Gastrocnemius medialis (tissue), 4 donors: ENCODE results near the gene CTNNBL1. TPM values are rescaled to one million over a fixed set of nuclear protein-coding genes. Genes with fewer than 3 reads are reported as not detected.
A peak's percentile ranks its signal among the peaks of the same experiment; 100 is the strongest.

Experiments
- ATAC-seq, 2 donors: fragments of 150-250 bp; one replicate each; pipeline ENCODE4 v1.9.1; 2016
- DNase-seq, 2 donors: peaks; one replicate each; pipeline ENCODE4 v3.0.0-alpha.2; 2019
- H3K27ac ChIP-seq, 4 donors: fragments of 200-600 bp; sonication (generic); 1 replicate in 1 of 4; 2 replicates in 3 of 4; pipeline ENCODE4 v1.5.1; 2016 to 2018; ENCODE audit warnings: mild to moderate bottlenecking in 2 of 4, moderate library complexity in 1 of 4
- H3K27me3 ChIP-seq, 3 donors: fragments of 200-600 bp; sonication (generic) in 2 of 3; 1 replicate in 1 of 3; 2 replicates in 2 of 3; pipeline versions ENCODE4 v1.5.1 to v1.6.0; 2016 to 2019; ENCODE audit warnings: mild to moderate bottlenecking in 1 of 3, moderate library complexity in 1 of 3
- H3K36me3 ChIP-seq, 2 donors: fragments of 200-600 bp; sonication (generic) in 1 of 2; one replicate each; pipeline ENCODE4 v1.5.1; 2017 to 2018
- H3K4me1 ChIP-seq, 2 donors: fragments of 200-600 bp; sonication (generic) in 1 of 2; one replicate each; pipeline ENCODE4 v1.5.1; 2016 to 2017; ENCODE audit warnings: mild to moderate bottlenecking in 2 of 2
- H3K4me3 ChIP-seq, 4 donors: fragments of 200-600 bp; sonication (generic) in 3 of 4; 1 replicate in 1 of 4; 2 replicates in 3 of 4; pipeline ENCODE4 v1.5.1; 2016 to 2019; ENCODE audit warnings: mild to moderate bottlenecking in 2 of 4
- H3K9me3 ChIP-seq, 3 donors: fragments of 200-600 bp; sonication (generic) in 2 of 3; 1 replicate in 1 of 3; 2 replicates in 2 of 3; pipeline ENCODE4 v1.5.1; 2016 to 2019
- CTCF ChIP-seq, 5 experiments: fragments of 450-650 bp in 3 of 5; fragments of 200-600 bp in 2 of 5; sonication (generic) in 2 of 5; IDR thresholded peaks in 4 of 5; conservative IDR thresholded peaks in 1 of 5; 1 replicate in 4 of 5; 2 replicates in 1 of 5; pipeline ENCODE4 v1.5.1; 2016 to 2019; ENCODE audit warnings: antibody characterized with exemption in 5 of 5, mild to moderate bottlenecking in 3 of 5, moderate library complexity in 3 of 5
- POLR2A ChIP-seq, 2 donors: fragments of 450-650 bp; IDR thresholded peaks; one replicate each; pipeline ENCODE4 v1.6.1; 2017; ENCODE audit warnings: antibody characterized with exemption in 2 of 2, mild to moderate bottlenecking in 2 of 2, moderate library complexity in 2 of 2
- in situ Hi-C, 4 donors: fragments of 200-750 bp; cut with MboI; loops; one replicate each; pipeline versions ENCODE4 v1.15.0 to v1.8.0; 2017; ENCODE audit warnings: low sequenced_read_pairs in 4 of 4
- intact Hi-C: fragments of 100-400 bp; cut with DNase I; formaldehyde crosslinking; loops from one replicate; pipeline ENCODE4 v1.15.1; 2023; ENCODE audit warnings: low total_unique reads
- total RNA-seq, 4 donors: library from RNA; depleted of rRNA; stranded (reverse); fragments of >200 nt; gene quantifications; one replicate each; pipeline versions ENCODE4 v1.1.0 to v1.2.3, GENCODE V29; 2016

CTNNBL1 gene
- total RNA-seq, 4 donors from 2014 or later, result 23.1 to 35.4 (median 30.3) TPM

- no peak overlapping the region for H3K27ac ChIP-seq
- no peaks in the 10 kb centered on the region for H3K4me1 ChIP-seq
- TF ChIP-seq CTCF (IDR thresholded peaks at IDR 0.05 in 4 of 5, conservative IDR thresholded peaks at IDR 0.05 in 1 of 5), result no peak
- TF ChIP-seq POLR2A (IDR thresholded peaks at IDR 0.05), result no peak
- in situ Hi-C loops, result loop anchor here in 1 of 4 donors (25.0 kb wide), 1 partner anchor 100 kb away; no protein-coding TSS in a partner anchor
- DNase-seq (peak in 1 of 2 donors; percentile 28), ATAC-seq (peak; percentile 11 to 59)
- no peak overlapping the region for H3K4me3 ChIP-seq
- no peaks in the 10 kb centered on the region for H3K36me3 ChIP-seq
- no peaks in the 10 kb centered on the region for H3K9me3 ChIP-seq
- intact Hi-C loops, result no loop called here
- H3K27me3 ChIP-seq, result peaks cover 56 to 69% (median 64%) of the 10 kb centered on the region in 3 donors
Measured at GRCh38 chr20:37911838-37912281, 218.0 kb downstream of the CTNNBL1 start.

- DNase-seq (no peak), ATAC-seq (no peak)
- no peaks in the 10 kb centered on the region for H3K9me3 ChIP-seq
- TF ChIP-seq POLR2A (IDR thresholded peaks at IDR 0.05), result no peak
- TF ChIP-seq CTCF (IDR thresholded peaks at IDR 0.05 in 4 of 5, conservative IDR thresholded peaks at IDR 0.05 in 1 of 5), result no peak
- in situ Hi-C loops, result loop anchor here in 1 of 4 donors (25.0 kb wide), 1 partner anchor 101 kb away; no protein-coding TSS in a partner anchor
- H3K4me3 ChIP-seq, result no peak overlapping the region
- no peaks in the 10 kb centered on the region for H3K36me3 ChIP-seq
- no peaks in the 10 kb centered on the region for H3K4me1 ChIP-seq
- peaks cover 63 to 76% (median 70%) of the 10 kb centered on the region in 3 donors for H3K27me3 ChIP-seq
- intact Hi-C loops, result no loop called here
- H3K27ac ChIP-seq, result no peak overlapping the region
Measured at GRCh38 chr20:37912874-37913273, 219.0 kb downstream of the CTNNBL1 start.

GRCh38 chr20:37913567-37914366 is 219.9 kb downstream of the CTNNBL1 start:
- Histone ChIP-seq H3K4me3 (no peak overlapping the region), H3K36me3 (no peaks in the 10 kb centered on the region), H3K27ac (no peak overlapping the region), H3K9me3 (no peaks in the 10 kb centered on the region), H3K4me1 (no peaks in the 10 kb centered on the region), H3K27me3 (peaks cover 64 to 78% (median 69%) of the 10 kb centered on the region in 3 donors)
- intact Hi-C loops, result no loop called here
- in situ Hi-C loops, result loop anchor here in 1 of 4 donors (25.0 kb wide), 1 partner anchor 101 kb away; no protein-coding TSS in a partner anchor
- TF ChIP-seq POLR2A (IDR thresholded peaks at IDR 0.05) (no peak), CTCF (IDR thresholded peaks at IDR 0.05 in 4 of 5, conservative IDR thresholded peaks at IDR 0.05 in 1 of 5) (no peak)
- no peak for ATAC-seq
- DNase-seq, result no peak

GRCh38 chr20:37914367-37914671 is 220.5 kb downstream of the CTNNBL1 start:
- TF ChIP-seq CTCF (IDR thresholded peaks at IDR 0.05 in 4 of 5, conservative IDR thresholded peaks at IDR 0.05 in 1 of 5) (no peak), POLR2A (IDR thresholded peaks at IDR 0.05) (no peak)
- Histone ChIP-seq H3K36me3 (no peaks in the 10 kb centered on the region), H3K4me3 (no peak overlapping the region), H3K27ac (no peak overlapping the region), H3K27me3 (peaks cover 65 to 80% (median 68%) of the 10 kb centered on the region in 3 donors), H3K9me3 (no peaks in the 10 kb centered on the region), H3K4me1 (no peaks in the 10 kb centered on the region)
- DNase-seq (no peak), ATAC-seq (no peak)
- intact Hi-C loops (no loop called here), in situ Hi-C loops (loop anchor here in 1 of 4 donors (25.0 kb wide), 1 partner anchor 102 kb away; no protein-coding TSS in a partner anchor)
